Parietal lobe (tissue), 1 donor: ENCODE results near the gene ZBTB39. TPM values are rescaled to one million over a fixed set of nuclear protein-coding genes. Genes with fewer than 3 reads are reported as not detected.

Source experiments
- total RNA-seq: library from RNA; depleted of rRNA; stranded (reverse); fragments of >200 nt; gene quantifications from one replicate; pipeline ENCODE4 v1.2.3, GENCODE V29; 2014

ZBTB39 gene
- 14.7 TPM for total RNA-seq

GRCh38 chr12:57005980-57006808 is at the start of gene ZBTB39:
TSS of gene ZBTB39 (minus strand) at chr12:57006546. CDS start at chr12:57004917, 1,629 bp downstream.

GRCh38 chr12:57049890-57050289 is 43.5 kb upstream of the ZBTB39 start, which contains the start of gene MYO1A:
TSS of gene MYO1A (minus strand) at chr12:57050129. CDS start at chr12:57048323, 1,806 bp downstream.

GRCh38 chr12:57016348-57016747 is 10.0 kb upstream of the ZBTB39 start, which contains the start of gene TAC3:
TSS of gene TAC3 (minus strand) at chr12:57016529. CDS start at chr12:57015797, 732 bp downstream.

GRCh38 chr12:56957229-56958052 is 48.9 kb downstream of the ZBTB39 start, which contains the start of gene RDH16:
TSS of gene RDH16 (minus strand) at chr12:56957608. CDS start at chr12:56957462, 146 bp downstream.

Other genes with a start within 250 kb of the ZBTB39 start
- 1.6 TPM for gene HSD17B6, start 243.2 kb downstream of the ZBTB39 start, total RNA-seq
- gene SDR9C7, start 72.1 kb downstream of the ZBTB39 start, total RNA-seq, result 0.31 TPM
- 3.1 TPM for gene RDH16, start 48.9 kb downstream of the ZBTB39 start, total RNA-seq
- gene TAC3, start 10.0 kb upstream of the ZBTB39 start, total RNA-seq, result 0.94 TPM
- gene MYO1A, start 43.6 kb upstream of the ZBTB39 start, total RNA-seq, result not detected
- 10.3 TPM for gene NEMP1, start 72.2 kb upstream of the ZBTB39 start, total RNA-seq
- gene NAB2, start 82.6 kb upstream of the ZBTB39 start, total RNA-seq, result 25.0 TPM
- gene STAT6, start 104.8 kb upstream of the ZBTB39 start, total RNA-seq, result 3.1 TPM
- 135 TPM for gene LRP1, start 121.9 kb upstream of the ZBTB39 start, total RNA-seq
- not detected for gene LRP1-AS, start 141.1 kb upstream of the ZBTB39 start, total RNA-seq
- 1.6 TPM for gene NXPH4, start 210.2 kb upstream of the ZBTB39 start, total RNA-seq
- gene SHMT2, start 223.2 kb upstream of the ZBTB39 start, total RNA-seq, result 32.2 TPM
- 0.94 TPM for gene STAC3, start 244.6 kb upstream of the ZBTB39 start, total RNA-seq